ENCODE measurements around the gene RNF111. TPM values are rescaled to one million over a fixed set of nuclear protein-coding genes. Genes with fewer than 3 reads are reported as not detected.

The RNF111 gene
- total and polyA plus RNA-seq, 9 of the 15 experiments (the other 6 are each of a cell fraction or from before 2014, with no cell fraction given) = 7.9 to 26.0 (median 14.4) TPM

DNA sequence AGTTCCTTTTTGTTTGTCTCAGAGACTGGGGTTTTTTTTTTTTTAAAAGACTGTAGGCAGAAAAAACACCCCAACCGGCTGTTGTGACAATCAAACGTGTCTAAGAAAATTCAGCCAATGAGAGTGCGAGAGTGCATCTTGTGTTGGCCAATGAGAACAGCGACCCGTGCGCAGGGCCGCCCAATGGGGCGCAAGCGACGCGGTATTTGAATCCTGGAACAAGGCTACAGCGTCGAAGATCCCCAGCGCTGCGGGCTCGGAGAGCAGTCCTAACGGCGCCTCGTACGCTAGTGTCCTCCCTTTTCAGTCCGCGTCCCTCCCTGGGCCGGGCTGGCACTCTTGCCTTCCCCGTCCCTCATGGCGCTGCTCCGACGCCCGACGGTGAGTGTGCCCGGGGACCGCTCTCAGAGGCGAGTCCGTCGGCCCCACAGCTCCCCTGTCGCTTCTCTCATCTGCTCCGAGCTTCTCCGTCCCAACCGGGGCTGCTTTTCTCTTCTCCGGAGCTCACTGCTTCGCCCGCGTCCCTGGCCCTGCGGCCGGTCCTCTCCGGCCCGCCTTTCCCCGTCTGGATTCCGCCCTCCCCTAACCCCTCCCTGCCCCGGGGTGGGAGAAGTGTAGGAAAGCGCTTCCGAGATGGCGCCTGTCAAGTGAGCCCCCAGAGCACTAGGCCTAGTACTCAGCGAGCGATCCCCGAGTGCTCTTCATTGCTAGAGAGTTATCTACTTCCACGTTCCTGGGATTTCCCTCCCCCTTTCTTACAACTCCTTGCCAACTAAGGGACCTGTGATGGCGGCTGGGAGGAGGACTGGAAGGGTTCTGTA, 117.7 kb downstream of the RNF111 start, which contains the start of gene CCNB2 (continued):
- TF ChIP-seq ZNF707 (CRISPR knock-in tag; conservative IDR thresholded peaks at IDR 0.05) = no peak
- 0 out of 2 replicates have a peak, but pooled peaks have one; percentile 11 for TF ChIP-seq ZNF766 (CRISPR knock-in tag; conservative IDR thresholded peaks at IDR 0.05)
- peak; percentile 83 for TF ChIP-seq CXXC5 (CRISPR knock-in tag; IDR thresholded peaks at IDR 0.05)
- no peak for TF ChIP-seq ZNF589 (CRISPR knock-in tag; IDR thresholded peaks at IDR 0.05; ENCODE audit: low read depth)
- no peak for TF ChIP-seq DNMT1 (IDR thresholded peaks at IDR 0.05)
- no peak for TF ChIP-seq TEAD2 (tag; IDR thresholded peaks at IDR 0.05)
- peak; percentile 89 for TF ChIP-seq ASH1L (IDR thresholded peaks at IDR 0.05; ENCODE audit: borderline replicate concordance, low read depth, partially characterized antibody)
- TF ChIP-seq KDM4B (IDR thresholded peaks at IDR 0.05; ENCODE audit: borderline replicate concordance in 2 of 2, low read depth in 1 of 2) = 0 out of 4 replicates have a peak, but pooled peaks of 1 of the 2 experiments have one; percentile 63
- TF ChIP-seq MIER1 (IDR thresholded peaks at IDR 0.05; ENCODE audit: low read depth) = no peak
- peak; percentile 98 for TF ChIP-seq POLR2G (IDR thresholded peaks at IDR 0.05; ENCODE audit: low read depth, low read length)
- TF ChIP-seq POLR2B (IDR thresholded peaks at IDR 0.05; ENCODE audit: low read depth, partially characterized antibody) = peak; percentile 86
- TF ChIP-seq ZNF232 (CRISPR knock-in tag; IDR thresholded peaks at IDR 0.05) = 0 out of 2 replicates have a peak, but pooled peaks have one; percentile 1
- peak; percentile 76 for TF ChIP-seq POLR2AphosphoS5 (IDR thresholded peaks at IDR 0.05; ENCODE audit: control insufficient read depth, insufficient read depth, low read depth, low read length)
- TF ChIP-seq, protein P1, sequence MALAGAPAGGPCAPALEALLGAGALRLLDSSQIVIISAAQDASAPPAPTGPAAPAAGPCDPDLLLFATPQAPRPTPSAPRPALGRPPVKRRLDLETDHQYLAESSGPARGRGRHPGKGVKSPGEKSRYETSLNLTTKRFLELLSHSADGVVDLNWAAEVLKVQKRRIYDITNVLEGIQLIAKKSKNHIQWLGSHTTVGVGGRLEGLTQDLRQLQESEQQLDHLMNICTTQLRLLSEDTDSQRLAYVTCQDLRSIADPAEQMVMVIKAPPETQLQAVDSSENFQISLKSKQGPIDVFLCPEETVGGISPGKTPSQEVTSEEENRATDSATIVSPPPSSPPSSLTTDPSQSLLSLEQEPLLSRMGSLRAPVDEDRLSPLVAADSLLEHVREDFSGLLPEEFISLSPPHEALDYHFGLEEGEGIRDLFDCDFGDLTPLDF (CRISPR knock-in tag; IDR thresholded peaks at IDR 0.05) = peak; percentile 84
- TF ChIP-seq CEBPZ (IDR thresholded peaks at IDR 0.05; ENCODE audit: borderline replicate concordance, low read depth, low read length) = no peak
- TF ChIP-seq, protein P2, sequence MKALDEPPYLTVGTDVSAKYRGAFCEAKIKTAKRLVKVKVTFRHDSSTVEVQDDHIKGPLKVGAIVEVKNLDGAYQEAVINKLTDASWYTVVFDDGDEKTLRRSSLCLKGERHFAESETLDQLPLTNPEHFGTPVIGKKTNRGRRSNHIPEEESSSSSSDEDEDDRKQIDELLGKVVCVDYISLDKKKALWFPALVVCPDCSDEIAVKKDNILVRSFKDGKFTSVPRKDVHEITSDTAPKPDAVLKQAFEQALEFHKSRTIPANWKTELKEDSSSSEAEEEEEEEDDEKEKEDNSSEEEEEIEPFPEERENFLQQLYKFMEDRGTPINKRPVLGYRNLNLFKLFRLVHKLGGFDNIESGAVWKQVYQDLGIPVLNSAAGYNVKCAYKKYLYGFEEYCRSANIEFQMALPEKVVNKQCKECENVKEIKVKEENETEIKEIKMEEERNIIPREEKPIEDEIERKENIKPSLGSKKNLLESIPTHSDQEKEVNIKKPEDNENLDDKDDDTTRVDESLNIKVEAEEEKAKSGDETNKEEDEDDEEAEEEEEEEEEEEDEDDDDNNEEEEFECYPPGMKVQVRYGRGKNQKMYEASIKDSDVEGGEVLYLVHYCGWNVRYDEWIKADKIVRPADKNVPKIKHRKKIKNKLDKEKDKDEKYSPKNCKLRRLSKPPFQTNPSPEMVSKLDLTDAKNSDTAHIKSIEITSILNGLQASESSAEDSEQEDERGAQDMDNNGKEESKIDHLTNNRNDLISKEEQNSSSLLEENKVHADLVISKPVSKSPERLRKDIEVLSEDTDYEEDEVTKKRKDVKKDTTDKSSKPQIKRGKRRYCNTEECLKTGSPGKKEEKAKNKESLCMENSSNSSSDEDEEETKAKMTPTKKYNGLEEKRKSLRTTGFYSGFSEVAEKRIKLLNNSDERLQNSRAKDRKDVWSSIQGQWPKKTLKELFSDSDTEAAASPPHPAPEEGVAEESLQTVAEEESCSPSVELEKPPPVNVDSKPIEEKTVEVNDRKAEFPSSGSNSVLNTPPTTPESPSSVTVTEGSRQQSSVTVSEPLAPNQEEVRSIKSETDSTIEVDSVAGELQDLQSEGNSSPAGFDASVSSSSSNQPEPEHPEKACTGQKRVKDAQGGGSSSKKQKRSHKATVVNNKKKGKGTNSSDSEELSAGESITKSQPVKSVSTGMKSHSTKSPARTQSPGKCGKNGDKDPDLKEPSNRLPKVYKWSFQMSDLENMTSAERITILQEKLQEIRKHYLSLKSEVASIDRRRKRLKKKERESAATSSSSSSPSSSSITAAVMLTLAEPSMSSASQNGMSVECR (CRISPR knock-in tag; IDR thresholded peaks at IDR 0.05) = peak; percentile 90

Measured in K562 (cell line).